Measurements from ENCODE around the gene RPL12. TPM values are rescaled to one million over a fixed set of nuclear protein-coding genes. Genes with fewer than 3 reads are reported as not detected.

The RPL12 gene
- polyA plus RNA-seq, 4 donors: 2,018 to 3,950 (median 3,023) TPM

GRCh38 chr9:127415141-127415540 is 36.1 kb downstream of the RPL12 start:
- Histone ChIP-seq H3K4me1 (ENCODE audit: control insufficient read depth in 3 of 3, insufficient read depth in 2 of 3, low read depth in 1 of 3, low read length in 2 of 3) (peaks cover 0 to 44% (median 0%) of the 10 kb centered on the region in 3 donors), H3K27ac (ENCODE audit: low read depth in 1 of 3, low read length in 2 of 3) (peak overlapping the region in 1 of 3 donors; percentile 2), H3K4me3 (ENCODE audit: low read depth in 1 of 3, low read length in 3 of 3) (no peak overlapping the region), H3K27me3 (ENCODE audit: control insufficient read depth in 3 of 3, insufficient read depth in 3 of 3, low read length in 3 of 3) (no peaks in the 10 kb centered on the region), H3K36me3 (ENCODE audit: control insufficient read depth in 3 of 3, insufficient read depth in 2 of 3, low read depth in 1 of 3, low read length in 3 of 3) (peaks cover 0 to 50% (median 0%) of the 10 kb centered on the region in 3 donors), H3K9me3 (ENCODE audit: control insufficient read depth in 2 of 2, insufficient read depth in 1 of 2, low read depth in 1 of 2, low read length in 1 of 2) (no peaks in the 10 kb centered on the region)
- WGBS, 3 donors: 87 to 99% (median 92%) methylated on average over 4 of the region's 4 CpGs
- FAIRE-seq (no peak), DNase-seq (no peak)

- no peaks in the 10 kb centered on the region for H3K9me3 ChIP-seq (ENCODE audit: control insufficient read depth in 2 of 2, insufficient read depth in 1 of 2, low read depth in 1 of 2, low read length in 1 of 2)
- no peak for FAIRE-seq
- H3K27me3 ChIP-seq (ENCODE audit: control insufficient read depth in 3 of 3, insufficient read depth in 3 of 3, low read length in 3 of 3): no peaks in the 10 kb centered on the region
- no peak overlapping the region for H3K4me3 ChIP-seq (ENCODE audit: low read depth in 1 of 3, low read length in 3 of 3)
- peaks cover 0 to 25% (median 0%) of the 10 kb centered on the region in 3 donors for H3K4me1 ChIP-seq (ENCODE audit: control insufficient read depth in 3 of 3, insufficient read depth in 2 of 3, low read depth in 1 of 3, low read length in 2 of 3)
- peaks cover 0 to 46% (median 0%) of the 10 kb centered on the region in 3 donors for H3K36me3 ChIP-seq (ENCODE audit: control insufficient read depth in 3 of 3, insufficient read depth in 2 of 3, low read depth in 1 of 3, low read length in 3 of 3)
- peak overlapping the region in 1 of 3 donors; percentile 69 for H3K27ac ChIP-seq (ENCODE audit: low read depth in 1 of 3, low read length in 2 of 3)
- WGBS, 3 donors: 82 to 90% (median 84%) methylated on average over 4 of the region's 4 CpGs
- no peak for DNase-seq
Observed at GRCh38 chr9:127411122-127411521, 40.1 kb downstream of the RPL12 start.

GRCh38 chr9:127407492-127407843 is 43.7 kb downstream of the RPL12 start:
- FAIRE-seq (no peak), DNase-seq (no peak)
- H3K9me3 ChIP-seq (ENCODE audit: control insufficient read depth in 2 of 2, insufficient read depth in 1 of 2, low read depth in 1 of 2, low read length in 1 of 2): no peaks in the 10 kb centered on the region
- H3K27me3 ChIP-seq (ENCODE audit: control insufficient read depth in 3 of 3, insufficient read depth in 3 of 3, low read length in 3 of 3): no peaks in the 10 kb centered on the region
- H3K4me3 ChIP-seq (ENCODE audit: low read depth in 1 of 3, low read length in 3 of 3): no peak overlapping the region
- H3K27ac ChIP-seq (ENCODE audit: low read depth in 1 of 3, low read length in 2 of 3): no peak overlapping the region
- peaks cover 0 to 23% (median 0%) of the 10 kb centered on the region in 3 donors for H3K4me1 ChIP-seq (ENCODE audit: control insufficient read depth in 3 of 3, insufficient read depth in 2 of 3, low read depth in 1 of 3, low read length in 2 of 3)
- 84 to 87% (median 85%) methylated on average over 6 of the region's 6 CpGs for WGBS, 3 donors
- H3K36me3 ChIP-seq (ENCODE audit: control insufficient read depth in 3 of 3, insufficient read depth in 2 of 3, low read depth in 1 of 3, low read length in 3 of 3): peaks cover 0 to 69% (median 7%) of the 10 kb centered on the region in 3 donors

DNA sequence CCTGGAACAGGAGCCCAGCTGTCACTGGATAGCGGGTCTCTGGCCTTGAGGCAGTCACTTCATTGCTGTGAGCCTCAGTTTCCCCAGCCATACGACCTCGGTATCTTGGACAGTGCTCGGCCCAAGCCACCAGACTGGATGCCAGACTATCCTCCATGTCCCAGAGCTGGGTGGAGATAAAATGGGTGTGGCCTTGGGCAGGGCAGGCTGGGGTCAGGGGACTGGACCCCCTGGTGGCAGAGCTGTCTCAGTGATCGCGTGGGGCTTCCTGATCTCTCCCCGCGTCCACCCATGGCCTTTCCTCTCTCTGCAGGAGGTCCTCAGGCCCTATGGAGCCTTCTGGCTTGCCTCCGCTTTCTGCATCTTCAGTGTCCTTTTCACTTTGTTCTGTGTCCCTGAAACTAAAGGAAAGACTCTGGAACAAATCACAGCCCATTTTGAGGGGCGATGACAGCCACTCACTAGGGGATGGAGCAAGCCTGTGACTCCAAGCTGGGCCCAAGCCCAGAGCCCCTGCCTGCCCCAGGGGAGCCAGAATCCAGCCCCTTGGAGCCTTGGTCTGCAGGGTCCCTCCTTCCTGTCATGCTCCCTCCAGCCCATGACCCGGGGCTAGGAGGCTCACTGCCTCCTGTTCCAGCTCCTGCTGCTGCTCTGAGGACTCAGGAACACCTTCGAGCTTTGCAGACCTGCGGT is 44.3 kb downstream of the RPL12 start:
- 80 to 86% (median 86%) methylated on average over 13 of the region's 13 CpGs for WGBS, 3 donors
- Histone ChIP-seq H3K4me1 (ENCODE audit: control insufficient read depth in 3 of 3, insufficient read depth in 2 of 3, low read depth in 1 of 3, low read length in 2 of 3) (peaks cover 0 to 22% (median 0%) of the 10 kb centered on the region in 3 donors), H3K4me3 (ENCODE audit: low read depth in 1 of 3, low read length in 3 of 3) (no peak overlapping the region), H3K36me3 (ENCODE audit: control insufficient read depth in 3 of 3, insufficient read depth in 2 of 3, low read depth in 1 of 3, low read length in 3 of 3) (peaks cover 3 to 74% (median 7%) of the 10 kb centered on the region in 3 donors), H3K27me3 (ENCODE audit: control insufficient read depth in 3 of 3, insufficient read depth in 3 of 3, low read length in 3 of 3) (no peaks in the 10 kb centered on the region), H3K9me3 (ENCODE audit: control insufficient read depth in 2 of 2, insufficient read depth in 1 of 2, low read depth in 1 of 2, low read length in 1 of 2) (no peaks in the 10 kb centered on the region), H3K27ac (ENCODE audit: low read depth in 1 of 3, low read length in 2 of 3) (no peak overlapping the region)
- DNase-seq (no peak), FAIRE-seq (no peak)

DNA sequence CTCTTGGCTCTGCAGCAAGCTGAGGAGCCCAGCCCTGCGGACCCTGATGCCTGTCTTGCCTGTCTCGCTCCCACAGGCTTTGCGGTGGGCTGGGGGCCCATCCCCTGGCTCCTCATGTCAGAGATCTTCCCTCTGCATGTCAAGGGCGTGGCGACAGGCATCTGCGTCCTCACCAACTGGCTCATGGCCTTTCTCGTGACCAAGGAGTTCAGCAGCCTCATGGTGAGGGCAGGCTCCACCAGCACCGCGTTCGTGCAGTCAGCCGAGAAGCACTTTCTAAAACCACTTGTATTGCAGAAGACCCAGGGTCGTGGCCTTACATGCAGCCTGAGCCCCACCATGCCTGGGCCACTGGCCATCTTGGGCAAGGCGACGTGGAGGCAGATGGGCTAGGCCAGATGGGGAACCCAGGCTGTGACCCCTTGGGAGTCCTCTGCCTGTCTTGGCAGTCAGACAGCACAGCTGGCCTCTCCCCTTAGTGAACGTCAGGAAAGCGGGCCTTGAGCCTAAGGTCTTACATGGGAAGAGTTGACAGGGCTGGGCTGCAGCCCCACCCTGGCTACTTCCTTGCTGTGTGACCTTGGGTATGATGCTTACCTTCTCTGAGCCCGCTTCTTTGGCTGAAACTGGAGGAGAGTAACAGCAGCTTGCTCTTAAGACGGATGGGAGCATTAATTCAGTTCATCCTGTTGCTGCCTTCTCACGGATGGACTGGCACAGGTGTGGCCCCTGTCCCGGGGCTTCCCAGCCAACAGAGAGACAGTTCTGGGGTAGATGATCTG is 45.7 kb downstream of the RPL12 start:
- no peaks in the 10 kb centered on the region for H3K27me3 ChIP-seq (ENCODE audit: control insufficient read depth in 3 of 3, insufficient read depth in 3 of 3, low read length in 3 of 3)
- no peaks in the 10 kb centered on the region for H3K9me3 ChIP-seq (ENCODE audit: control insufficient read depth in 2 of 2, insufficient read depth in 1 of 2, low read depth in 1 of 2, low read length in 1 of 2)
- 88 to 93% (median 92%) methylated on average over 20 of the region's 20 CpGs for WGBS, 3 donors
- no peak overlapping the region for H3K4me3 ChIP-seq (ENCODE audit: low read depth in 1 of 3, low read length in 3 of 3)
- FAIRE-seq (no peak), DNase-seq (no peak)
- H3K36me3 ChIP-seq (ENCODE audit: control insufficient read depth in 3 of 3, insufficient read depth in 2 of 3, low read depth in 1 of 3, low read length in 3 of 3): peaks cover 3 to 81% (median 7%) of the 10 kb centered on the region in 3 donors
- peaks cover 0 to 18% (median 0%) of the 10 kb centered on the region in 3 donors for H3K4me1 ChIP-seq (ENCODE audit: control insufficient read depth in 3 of 3, insufficient read depth in 2 of 3, low read depth in 1 of 3, low read length in 2 of 3)
- H3K27ac ChIP-seq (ENCODE audit: low read depth in 1 of 3, low read length in 2 of 3): no peak overlapping the region

DNA sequence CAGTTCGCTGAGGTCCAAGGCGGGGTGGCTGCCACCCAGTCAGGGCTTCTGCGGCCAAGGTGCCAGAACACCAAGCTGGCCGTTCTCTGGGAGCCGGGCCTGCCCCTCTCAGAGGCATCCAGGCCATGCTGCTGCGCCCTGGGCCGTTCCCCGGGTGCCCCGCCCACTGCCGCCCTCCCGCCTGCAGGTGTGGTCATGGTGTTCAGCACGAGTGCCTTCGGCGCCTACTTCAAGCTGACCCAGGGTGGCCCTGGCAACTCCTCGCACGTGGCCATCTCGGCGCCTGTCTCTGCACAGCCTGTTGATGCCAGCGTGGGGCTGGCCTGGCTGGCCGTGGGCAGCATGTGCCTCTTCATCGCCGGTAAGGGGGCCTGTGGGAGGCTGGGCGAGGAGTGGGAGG is 46.6 kb downstream of the RPL12 start:
- peaks cover 3 to 86% (median 7%) of the 10 kb centered on the region in 3 donors for H3K36me3 ChIP-seq (ENCODE audit: control insufficient read depth in 3 of 3, insufficient read depth in 2 of 3, low read depth in 1 of 3, low read length in 3 of 3)
- DNase-seq (no peak), FAIRE-seq (no peak)
- no peaks in the 10 kb centered on the region for H3K27me3 ChIP-seq (ENCODE audit: control insufficient read depth in 3 of 3, insufficient read depth in 3 of 3, low read length in 3 of 3)
- no peak overlapping the region for H3K4me3 ChIP-seq (ENCODE audit: low read depth in 1 of 3, low read length in 3 of 3)
- no peaks in the 10 kb centered on the region for H3K9me3 ChIP-seq (ENCODE audit: control insufficient read depth in 2 of 2, insufficient read depth in 1 of 2, low read depth in 1 of 2, low read length in 1 of 2)
- WGBS, 3 donors: 89 to 94% (median 91%) methylated on average over 16 to 23 of the region's 23 CpGs
- H3K4me1 ChIP-seq (ENCODE audit: control insufficient read depth in 3 of 3, insufficient read depth in 2 of 3, low read depth in 1 of 3, low read length in 2 of 3): peaks cover 0 to 22% (median 0%) of the 10 kb centered on the region in 3 donors
- H3K27ac ChIP-seq (ENCODE audit: low read depth in 1 of 3, low read length in 2 of 3): no peak overlapping the region

DNA sequence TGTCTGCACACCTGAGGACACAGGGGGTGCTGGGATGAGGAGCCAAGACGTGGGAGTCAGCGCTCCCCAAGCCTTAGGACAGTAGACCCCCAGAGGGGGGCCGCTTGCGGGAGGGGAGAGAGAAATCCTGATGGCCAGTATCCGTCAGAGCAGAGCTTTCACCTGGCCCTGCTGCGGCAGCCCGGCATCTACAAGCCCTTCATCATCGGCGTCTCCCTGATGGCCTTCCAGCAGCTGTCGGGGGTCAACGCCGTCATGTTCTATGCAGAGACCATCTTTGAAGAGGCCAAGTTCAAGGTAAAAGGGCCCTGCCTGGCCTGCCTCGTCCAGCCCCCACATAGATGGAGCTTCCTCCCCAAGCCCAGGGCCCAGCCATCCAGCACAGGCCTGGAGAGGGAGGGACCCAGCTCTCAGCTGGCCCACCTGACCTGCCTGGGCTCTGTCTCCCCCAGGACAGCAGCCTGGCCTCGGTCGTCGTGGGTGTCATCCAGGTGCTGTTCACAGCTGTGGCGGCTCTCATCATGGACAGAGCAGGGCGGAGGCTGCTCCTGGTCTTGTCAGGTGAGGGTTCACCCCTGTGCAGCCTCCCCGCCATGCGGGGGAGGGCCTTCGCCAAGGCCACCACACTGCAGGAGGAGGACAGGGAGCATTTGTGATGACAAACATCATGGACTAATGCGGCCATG is 47.6 kb downstream of the RPL12 start:
- peaks cover 3 to 95% (median 7%) of the 10 kb centered on the region in 3 donors for H3K36me3 ChIP-seq (ENCODE audit: control insufficient read depth in 3 of 3, insufficient read depth in 2 of 3, low read depth in 1 of 3, low read length in 3 of 3)
- no peak for FAIRE-seq
- no peaks in the 10 kb centered on the region for H3K9me3 ChIP-seq (ENCODE audit: control insufficient read depth in 2 of 2, insufficient read depth in 1 of 2, low read depth in 1 of 2, low read length in 1 of 2)

DNA sequence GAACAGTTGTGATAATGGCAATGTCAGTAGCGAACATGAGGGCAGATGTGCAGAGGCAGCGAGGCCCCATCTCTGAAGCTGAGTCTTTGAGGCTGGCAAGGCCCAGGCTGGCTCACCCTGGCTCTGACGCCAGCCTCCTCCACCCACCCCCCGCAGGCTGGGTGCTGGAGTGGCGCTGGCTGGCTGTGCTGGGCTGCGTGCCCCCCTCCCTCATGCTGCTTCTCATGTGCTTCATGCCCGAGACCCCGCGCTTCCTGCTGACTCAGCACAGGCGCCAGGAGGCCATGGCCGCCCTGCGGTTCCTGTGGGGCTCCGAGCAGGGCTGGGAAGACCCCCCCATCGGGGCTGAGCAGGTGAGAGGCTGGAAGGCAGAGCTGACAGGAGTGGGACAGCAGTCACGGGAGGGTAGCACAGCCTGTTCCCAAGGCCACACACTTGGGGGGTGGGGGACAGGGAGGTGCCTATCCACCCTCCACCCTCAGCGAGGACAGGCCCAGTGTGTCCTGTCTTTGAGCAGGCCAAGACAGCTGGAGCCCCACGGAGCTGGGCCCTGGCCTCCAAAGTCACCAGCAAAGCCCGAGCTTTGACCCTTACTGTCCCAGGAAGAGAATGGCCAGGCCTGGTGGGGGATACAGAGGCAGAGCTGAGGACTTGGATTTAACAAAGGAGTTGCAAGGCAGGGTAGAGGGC is 48.7 kb downstream of the RPL12 start:
- Histone ChIP-seq H3K27me3 (ENCODE audit: control insufficient read depth in 3 of 3, insufficient read depth in 3 of 3, low read length in 3 of 3) (no peaks in the 10 kb centered on the region), H3K27ac (ENCODE audit: low read depth in 1 of 3, low read length in 2 of 3) (no peak overlapping the region), H3K36me3 (ENCODE audit: control insufficient read depth in 3 of 3, insufficient read depth in 2 of 3, low read depth in 1 of 3, low read length in 3 of 3) (peaks cover 3 to 92% (median 7%) of the 10 kb centered on the region in 3 donors), H3K4me1 (ENCODE audit: control insufficient read depth in 3 of 3, insufficient read depth in 2 of 3, low read depth in 1 of 3, low read length in 2 of 3) (peaks cover 0 to 31% (median 0%) of the 10 kb centered on the region in 3 donors), H3K9me3 (ENCODE audit: control insufficient read depth in 2 of 2, insufficient read depth in 1 of 2, low read depth in 1 of 2, low read length in 1 of 2) (no peaks in the 10 kb centered on the region), H3K4me3 (ENCODE audit: low read depth in 1 of 3, low read length in 3 of 3) (no peak overlapping the region)
- FAIRE-seq (no peak), DNase-seq (no peak)
- WGBS, 3 donors: 83 to 84% (median 83%) methylated on average over 18 of the region's 18 CpGs

More for the DNA sequence above, 47.6 kb downstream of the RPL12 start:
- Histone ChIP-seq H3K4me1 (ENCODE audit: control insufficient read depth in 3 of 3, insufficient read depth in 2 of 3, low read depth in 1 of 3, low read length in 2 of 3) (peaks cover 0 to 28% (median 0%) of the 10 kb centered on the region in 3 donors), H3K4me3 (ENCODE audit: low read depth in 1 of 3, low read length in 3 of 3) (no peak overlapping the region), H3K27me3 (ENCODE audit: control insufficient read depth in 3 of 3, insufficient read depth in 3 of 3, low read length in 3 of 3) (no peaks in the 10 kb centered on the region), H3K27ac (ENCODE audit: low read depth in 1 of 3, low read length in 2 of 3) (no peak overlapping the region)
- DNase-seq: no peak
- WGBS, 3 donors: 90 to 93% (median 93%) methylated on average over 17 to 21 of the region's 22 CpGs
